ENCODE measurements around the gene CISD1.

GRCh38 chr10:58293989-58294388 is 25.0 kb downstream of the CISD1 start:
- no peak for TF ChIP-seq CTCF (IDR thresholded peaks at IDR 0.05)
- no peak for TF ChIP-seq POLR2A (IDR thresholded peaks at IDR 0.05)
